ENCODE measurements around the gene FOXK1.

- TF ChIP-seq FOXA1 (IDR thresholded peaks at IDR 0.05) (no peak), BHLHE40 (IDR thresholded peaks at IDR 0.05; ENCODE audit: borderline replicate concordance) (no peak), SP1 (IDR thresholded peaks at IDR 0.05) (no peak), FOXM1 (IDR thresholded peaks at IDR 0.05; ENCODE audit: borderline replicate concordance) (no peak), SUZ12 (IDR thresholded peaks at IDR 0.05) (no peak), TARDBP (IDR thresholded peaks at IDR 0.05) (no peak), ZNF384 (IDR thresholded peaks at IDR 0.05) (no peak), ARNT (IDR thresholded peaks at IDR 0.05) (no peak), PKNOX1 (IDR thresholded peaks at IDR 0.05) (no peak), CTBP1 (IDR thresholded peaks at IDR 0.05; ENCODE audit: borderline replicate concordance) (no peak), NFRKB (IDR thresholded peaks at IDR 0.05) (no peak), LEF1 (IDR thresholded peaks at IDR 0.05; ENCODE audit: borderline replicate concordance) (no peak), HDGF (IDR thresholded peaks at IDR 0.05; ENCODE audit: borderline replicate concordance) (no peak), ELF4 (IDR thresholded peaks at IDR 0.05) (no peak)
Measured at GRCh38 chr7:4770886-4771285, 88.8 kb downstream of the FOXK1 start.

All from HEK293T (cell line).